ENCODE data around the gene PALM3. TPM values are rescaled to one million over a fixed set of nuclear protein-coding genes. Genes with fewer than 3 reads are reported as not detected.

Gene PALM3
- total and polyA plus RNA-seq, 10 of the 15 experiments (the other 5 are each of a cell fraction or from before 2014, with no cell fraction given): 0.07 TPM; not detected in 9

- TF ChIP-seq SREBF1 (IDR thresholded peaks at IDR 0.05; ENCODE audit: low read length) (no peak), SP1 (IDR thresholded peaks at IDR 0.05; ENCODE audit: low read depth, low read length) (no peak), POLR2AphosphoS5 (IDR thresholded peaks at IDR 0.05; ENCODE audit: low read length) (no peak), DPF2 (IDR thresholded peaks at IDR 0.05) (no peak), CBFB (IDR thresholded peaks at IDR 0.05; ENCODE audit: low read depth) (no peak), ZNF622 (IDR thresholded peaks at IDR 0.05) (no peak)
Observed at GRCh38 chr19:14061751-14062557, at the start of gene PALM3 (continued).

- ChIA-PET CTCF (interaction anchor here (5.3 kb wide), 1 partner anchor 39 kb away, joined by 37 read pairs; the partner anchor contains the start of gene MISP3), POLR2A (no interaction called here), SMC1A (ENCODE audit: uncharacterized antibody, unreplicated experiment) (interaction anchor here (0.6 kb wide), 1 partner anchor 36 kb away, joined by 3 read pairs; no protein-coding TSS in a partner anchor), RAD21 (ENCODE audit: unreplicated experiment) (no interaction called here)
- Histone ChIP-seq H3K4me2 (ENCODE audit: control insufficient read depth, insufficient read depth) (no peak overlapping the region), H3K79me2 (ENCODE audit: control insufficient read depth, insufficient read depth, low read length) (peaks cover under 1% of the 10 kb centered on the region; the same call in 1 of the 2 replicates), H3K27me3 (replicated peaks in 1 of 2; ENCODE audit: control insufficient read depth in 2 of 2, insufficient read depth in 2 of 2, low read length in 1 of 2) (no peaks in the 10 kb centered on the region), H3K4me1 (ENCODE audit: control insufficient read depth, insufficient read depth, low read length) (peaks cover 7% of the 10 kb centered on the region), H2AFZ (ENCODE audit: control insufficient read depth, low read depth, low read length) (no peak overlapping the region), H4K20me1 (ENCODE audit: control insufficient read depth, insufficient read depth) (no peaks in the 10 kb centered on the region), H3K9me3 (replicated peaks; ENCODE audit: control insufficient read depth, insufficient read depth, low read length) (no peaks in the 10 kb centered on the region), H3K4me3 (no peak overlapping the region), H3K9ac (ENCODE audit: control insufficient read depth, insufficient read depth, low read length) (no peak overlapping the region), H3K36me3 (ENCODE audit: control insufficient read depth in 2 of 2, insufficient read depth in 2 of 2, low read length in 1 of 2) (no peaks in the 10 kb centered on the region; a peak in 1 of 4 replicates), H3K27ac (ENCODE audit: control insufficient read depth, insufficient read depth) (no peak overlapping the region)
- intact Hi-C loops (cut with micrococcal nuclease; ENCODE audit: unreplicated experiment): no loop called here
- BruUV-seq (replicated peaks): no TSS peak
- DNase-seq (ENCODE audit: low read depth, low spot score): no peak
- no peak for ATAC-seq
- in situ Hi-C loops (cut with MboI): no loop called here
- TF ChIP-seq EGR1 (IDR thresholded peaks at IDR 0.05; ENCODE audit: borderline replicate concordance in 1 of 2, low read depth in 2 of 2, low read length in 2 of 2) (no peak), PBX3 (IDR thresholded peaks at IDR 0.05; ENCODE audit: insufficient replicate concordance, low read depth, low read length) (no peak), CBX5 (IDR thresholded peaks at IDR 0.05; ENCODE audit: low read depth) (no peak), NFIC (IDR thresholded peaks at IDR 0.05; ENCODE audit: low read depth, low read length) (no peak), ZNF622 (IDR thresholded peaks at IDR 0.05) (no peak), TBL1XR1 (IDR thresholded peaks at IDR 0.05; ENCODE audit: low read depth, low read length) (no peak), BMI1 (IDR thresholded peaks at IDR 0.05; ENCODE audit: borderline replicate concordance) (no peak), MAX (IDR thresholded peaks at IDR 0.05; ENCODE audit: low read depth, low read length) (no peak), RCOR1 (conservative IDR thresholded peaks at IDR 0.05; ENCODE audit: low read depth, low read length) (no peak), NR2C1 (IDR thresholded peaks at IDR 0.05) (no peak)
- WGBS (ENCODE audit: insufficient coverage, insufficient replicate concordance, low lambda C conversion rate, missing lambda C conversion rate): 100% methylated on average over 1 of the region's 1 CpG
- FAIRE-seq: no peak
Observed at GRCh38 chr19:14111486-14111885, 49.6 kb upstream of the PALM3 start.

All from GM12878 (cell line).